Activated naive CD8-positive, alpha-beta T cell treated with anti-CD3 and anti-CD28 coated beads, Interleukin-2, amount 50 U/mL, for 24 hours (primary cell): Measurements from ENCODE around the gene APPL2.
"Not testable (repeated sequence)": the region's sequence is repeated elsewhere in the genome, so short reads cannot be mapped to it uniquely, and the experiment has no call there.

Experiments used
- ATAC-seq: fragments of 150-1000 bp; cut with Tn5 transposase; one replicate; pipeline ENCODE4 v1.10.0; 2021
- DNase-seq: peaks from one replicate; pipeline ENCODE4 v3.0.0; 2021
- H3K27ac Mint-ChIP-seq: one replicate; pipeline ENCODE4 v1.8.0; 2021; ENCODE audit warnings: mild to moderate bottlenecking, mixed read lengths
- H3K27me3 Mint-ChIP-seq: one replicate; pipeline ENCODE4 v1.8.0; 2021; ENCODE audit warnings: mixed read lengths
- H3K36me3 Mint-ChIP-seq: one replicate; pipeline ENCODE4 v1.8.0; 2021; ENCODE audit warnings: low read depth, mixed read lengths
- H3K4me1 Mint-ChIP-seq: one replicate; pipeline ENCODE4 v1.8.0; 2021; ENCODE audit warnings: mixed read lengths
- H3K4me3 Mint-ChIP-seq: one replicate; pipeline ENCODE4 v1.8.0; 2021; ENCODE audit warnings: mild to moderate bottlenecking, moderate library complexity, mixed read lengths
- H3K9me3 Mint-ChIP-seq: one replicate; pipeline ENCODE4 v1.8.0; 2021; ENCODE audit warnings: mixed read lengths

The APPL2 gene

DNA sequence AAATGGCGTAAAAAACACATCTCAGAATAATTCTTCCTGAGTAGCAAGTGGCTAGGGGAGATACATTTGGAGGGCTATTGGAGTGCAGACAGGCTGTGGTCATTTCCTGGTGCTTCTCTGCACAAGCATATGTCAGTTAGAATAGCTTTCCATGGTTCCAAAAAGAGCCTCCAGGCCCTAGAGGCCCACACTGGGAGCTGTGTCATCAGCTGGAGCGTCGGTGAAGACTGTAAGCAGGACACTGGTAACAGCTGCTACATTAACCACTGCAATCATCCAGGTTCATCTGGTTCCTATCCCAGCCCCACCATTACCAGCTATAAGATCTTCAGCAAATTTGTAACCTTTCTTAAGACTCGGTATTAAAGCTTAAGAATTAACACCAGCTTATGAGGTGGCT is 31.7 kb upstream of the APPL2 start:
- Mint-ChIP-seq H3K4me3 (no peak overlapping the region), H3K36me3 (no peaks in the 10 kb centered on the region), H3K4me1 (no peaks in the 10 kb centered on the region), H3K27ac (no peak overlapping the region), H3K9me3 (no peaks in the 10 kb centered on the region), H3K27me3 (peaks cover 5% of the 10 kb centered on the region)
- ATAC-seq, result no peak
- no peak for DNase-seq

DNA sequence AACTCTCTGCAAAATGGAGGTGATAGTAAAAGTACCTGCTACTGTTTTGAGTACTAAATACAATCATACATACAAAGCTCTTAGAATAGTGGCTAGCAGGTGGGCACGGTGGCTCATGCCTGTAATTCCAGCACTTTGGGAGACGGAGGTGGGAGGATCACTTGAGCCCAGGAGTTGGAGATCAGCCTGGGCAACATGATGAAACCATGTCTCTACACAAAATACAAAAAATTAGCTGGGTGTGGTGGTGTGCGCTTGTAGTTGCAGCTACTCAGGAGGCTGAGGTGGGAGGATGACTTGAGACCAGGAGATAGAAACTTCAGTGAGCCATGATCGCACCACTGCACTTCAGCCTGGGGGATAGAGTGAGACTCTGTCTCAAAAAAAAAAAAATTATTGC is 28.8 kb upstream of the APPL2 start:
- ATAC-seq, result no peak
- H3K36me3 Mint-ChIP-seq, result no peaks in the 10 kb centered on the region
- peaks cover 7% of the 10 kb centered on the region for H3K27me3 Mint-ChIP-seq

DNA sequence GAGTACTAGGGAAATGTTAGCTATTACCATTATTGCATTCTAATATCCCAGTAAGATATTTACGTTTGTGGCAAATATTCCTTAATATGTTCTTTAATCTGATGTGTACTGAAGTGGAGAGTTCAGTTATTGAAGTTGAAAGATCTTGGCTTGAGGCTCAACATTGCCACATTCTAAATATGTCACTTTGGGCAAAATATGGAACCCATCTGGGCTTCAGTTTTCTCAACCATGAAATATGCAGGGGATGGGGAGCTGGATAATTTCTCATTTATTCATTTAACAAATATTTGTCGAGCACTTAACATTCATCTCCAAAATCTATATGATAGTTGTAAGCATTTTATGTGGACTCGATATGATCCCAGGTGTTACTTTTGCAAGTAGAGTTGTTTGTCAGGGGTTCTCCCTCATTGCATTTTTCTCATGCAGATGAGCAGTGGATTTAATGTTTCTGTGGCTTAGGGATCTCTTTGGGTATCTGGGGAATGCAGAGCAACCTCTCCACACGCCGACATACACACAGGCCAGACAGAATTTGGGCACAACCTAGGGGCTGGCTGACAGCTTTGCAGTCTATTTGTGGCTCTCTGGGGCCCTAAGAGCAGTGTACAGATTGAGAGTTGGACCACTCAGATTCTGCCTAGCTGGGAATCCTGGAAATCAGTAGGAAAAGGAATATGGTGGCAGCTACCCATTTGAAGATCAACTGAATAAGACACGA is 26.6 kb upstream of the APPL2 start:
- no peak overlapping the region for H3K27ac Mint-ChIP-seq
- DNase-seq (no peak), ATAC-seq (no peak)
- H3K27me3 Mint-ChIP-seq, result peaks cover 7% of the 10 kb centered on the region
- H3K9me3 Mint-ChIP-seq, result no peaks in the 10 kb centered on the region
- H3K36me3 Mint-ChIP-seq, result no peaks in the 10 kb centered on the region
- H3K4me1 Mint-ChIP-seq, result no peaks in the 10 kb centered on the region
- H3K4me3 Mint-ChIP-seq, result no peak overlapping the region

More for the DNA sequence above, 28.8 kb upstream of the APPL2 start:
- H3K27ac Mint-ChIP-seq, result no peak overlapping the region
- H3K9me3 Mint-ChIP-seq, result no peaks in the 10 kb centered on the region
- H3K4me3 Mint-ChIP-seq, result no peak overlapping the region
- H3K4me1 Mint-ChIP-seq, result no peaks in the 10 kb centered on the region
- no peak for DNase-seq

DNA sequence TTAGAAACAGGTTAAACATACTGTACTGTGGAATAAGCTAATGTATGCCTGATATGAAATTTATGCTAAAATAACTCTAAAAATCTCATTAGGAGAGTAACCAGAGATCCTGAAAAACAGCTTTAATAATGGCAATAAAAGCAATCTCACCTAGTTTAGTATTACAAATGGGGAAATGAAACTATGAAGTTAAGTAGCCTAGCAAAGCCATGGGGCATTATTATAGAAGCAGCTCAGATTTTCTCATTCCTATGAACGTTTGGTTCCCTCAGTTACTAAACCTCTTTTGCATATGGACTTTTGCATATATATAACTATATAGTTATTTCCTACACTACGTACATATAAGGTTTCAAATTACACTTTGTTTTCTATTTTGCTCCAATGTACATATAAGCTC is 25.0 kb upstream of the APPL2 start:
- H3K27me3 Mint-ChIP-seq, result peaks cover 7% of the 10 kb centered on the region
- H3K27ac Mint-ChIP-seq, result no peak overlapping the region
- H3K4me3 Mint-ChIP-seq, result no peak overlapping the region
- no peaks in the 10 kb centered on the region for H3K9me3 Mint-ChIP-seq
- H3K36me3 Mint-ChIP-seq, result no peaks in the 10 kb centered on the region
- ATAC-seq (no peak), DNase-seq (no peak)
- peaks cover 4% of the 10 kb centered on the region for H3K4me1 Mint-ChIP-seq

DNA sequence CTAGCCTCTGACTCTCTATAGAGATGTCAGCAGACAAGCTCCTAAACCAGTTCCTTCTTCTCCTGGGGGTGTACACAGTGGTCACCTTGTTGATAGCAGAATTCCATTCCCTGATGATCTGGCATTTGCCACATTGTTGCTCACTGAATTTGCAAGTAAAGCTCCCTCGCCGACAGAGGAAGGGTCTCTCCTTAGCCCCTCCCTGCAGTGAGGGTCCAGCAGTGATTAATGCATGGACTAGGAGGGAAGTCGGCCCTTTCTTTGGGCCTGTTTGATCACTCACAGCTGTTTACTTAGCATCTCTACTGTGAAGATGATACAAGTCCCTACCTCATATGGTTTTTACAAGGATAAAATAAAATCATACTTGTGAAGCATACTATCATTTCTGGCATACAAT is 23.3 kb upstream of the APPL2 start:
- Mint-ChIP-seq H3K27ac (no peak overlapping the region), H3K4me1 (peaks cover 7% of the 10 kb centered on the region), H3K27me3 (peaks cover 7% of the 10 kb centered on the region), H3K4me3 (no peak overlapping the region), H3K9me3 (no peaks in the 10 kb centered on the region), H3K36me3 (no peaks in the 10 kb centered on the region)
- DNase-seq, result no peak
- ATAC-seq, result no peak

DNA sequence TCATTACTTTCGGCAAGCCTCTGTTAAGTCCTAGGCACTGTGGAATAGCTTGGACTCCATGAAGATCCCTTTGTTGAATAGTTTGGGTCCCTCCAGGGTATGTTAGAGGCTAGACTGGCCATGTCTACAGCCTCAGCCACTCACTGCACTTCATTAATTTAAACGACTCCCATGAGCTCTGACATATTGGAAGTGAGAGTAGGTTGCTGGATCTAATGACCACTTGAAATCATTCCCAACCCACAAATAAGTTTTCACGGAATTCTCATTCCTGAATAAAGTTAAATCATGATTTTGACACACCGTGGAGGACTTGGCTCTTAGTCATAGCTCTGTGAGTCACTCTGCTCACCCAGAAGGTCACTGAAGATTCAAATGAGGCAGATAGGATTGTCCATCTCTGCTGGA is 21.4 kb upstream of the APPL2 start:
- peaks cover 7% of the 10 kb centered on the region for H3K4me1 Mint-ChIP-seq
- DNase-seq (no peak), ATAC-seq (no peak)
- H3K27me3 Mint-ChIP-seq, result peaks cover 3% of the 10 kb centered on the region
- no peaks in the 10 kb centered on the region for H3K9me3 Mint-ChIP-seq
- no peak overlapping the region for H3K27ac Mint-ChIP-seq
- no peak overlapping the region for H3K4me3 Mint-ChIP-seq
- no peaks in the 10 kb centered on the region for H3K36me3 Mint-ChIP-seq

DNA sequence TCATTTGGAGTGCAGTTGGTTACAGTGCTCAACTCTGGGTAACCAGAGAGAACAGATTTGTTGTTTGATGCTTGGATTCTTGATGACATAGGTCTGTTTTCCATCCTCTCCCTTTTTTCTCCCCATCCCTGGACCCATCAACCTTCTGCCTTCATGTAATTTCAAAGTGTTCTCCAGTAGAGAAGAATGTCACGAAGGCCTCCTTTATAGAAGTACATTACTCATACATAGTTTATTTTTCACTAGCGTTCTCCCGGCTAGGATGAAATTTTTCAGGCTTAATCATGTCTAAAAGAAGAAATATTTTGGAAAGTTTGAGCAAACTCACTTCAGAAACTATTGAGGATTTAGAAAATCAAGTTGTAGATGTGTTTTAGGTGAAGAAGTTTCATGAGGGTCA is 20.9 kb upstream of the APPL2 start:
- no peaks in the 10 kb centered on the region for H3K27me3 Mint-ChIP-seq
- H3K27ac Mint-ChIP-seq, result no peak overlapping the region
- DNase-seq (no peak), ATAC-seq (no peak)
- no peak overlapping the region for H3K4me3 Mint-ChIP-seq
- H3K4me1 Mint-ChIP-seq, result peaks cover 7% of the 10 kb centered on the region
- no peaks in the 10 kb centered on the region for H3K36me3 Mint-ChIP-seq
- H3K9me3 Mint-ChIP-seq, result no peaks in the 10 kb centered on the region

DNA sequence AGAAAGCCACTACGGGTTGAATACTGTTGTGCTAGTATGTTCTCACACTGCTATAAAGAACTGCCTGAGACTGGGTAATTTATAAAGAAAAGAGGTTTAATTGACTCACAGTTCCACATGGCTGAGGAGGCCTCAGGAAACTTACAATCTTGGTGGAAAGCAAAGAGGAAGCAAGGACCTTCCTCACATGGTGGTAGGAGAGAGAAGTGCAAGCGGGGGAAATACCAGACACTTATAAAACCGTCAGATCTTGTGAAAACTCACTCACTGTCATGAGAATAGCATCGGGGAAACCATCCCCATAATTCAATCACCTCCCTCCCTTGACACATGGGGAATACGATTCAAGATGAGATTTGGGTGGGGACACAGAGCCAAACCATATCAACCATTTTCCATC is 20.5 kb upstream of the APPL2 start:
- not testable (repeated sequence) for H3K27me3 Mint-ChIP-seq, H3K4me1 Mint-ChIP-seq, DNase-seq, H3K36me3 Mint-ChIP-seq, H3K4me3 Mint-ChIP-seq, H3K9me3 Mint-ChIP-seq, ATAC-seq, H3K27ac Mint-ChIP-seq

DNA sequence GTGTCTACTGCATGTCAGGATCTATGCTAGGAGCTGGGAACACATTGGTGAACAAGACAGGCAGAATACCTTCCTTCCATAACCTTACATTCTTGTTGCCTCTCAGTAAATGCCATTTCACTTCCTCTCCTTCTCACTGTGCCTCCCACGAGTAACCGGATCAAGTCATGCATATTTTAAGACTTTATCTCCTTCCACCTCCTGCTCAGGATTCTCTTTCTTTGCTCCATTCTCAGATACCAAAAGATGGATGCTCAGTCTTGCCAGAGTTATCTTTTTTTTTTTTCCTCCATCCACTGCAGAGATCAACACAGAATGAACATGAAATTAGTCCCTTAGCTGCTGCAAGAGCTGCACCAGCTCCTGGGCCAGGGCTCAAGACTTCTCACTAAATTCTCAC is 20.0 kb upstream of the APPL2 start:
- ATAC-seq, result no peak
- DNase-seq, result no peak
- H3K4me1 Mint-ChIP-seq, result peaks cover 7% of the 10 kb centered on the region
- no peak overlapping the region for H3K27ac Mint-ChIP-seq
- no peak overlapping the region for H3K4me3 Mint-ChIP-seq
- no peaks in the 10 kb centered on the region for H3K9me3 Mint-ChIP-seq
- H3K27me3 Mint-ChIP-seq, result no peaks in the 10 kb centered on the region
- no peaks in the 10 kb centered on the region for H3K36me3 Mint-ChIP-seq

DNA sequence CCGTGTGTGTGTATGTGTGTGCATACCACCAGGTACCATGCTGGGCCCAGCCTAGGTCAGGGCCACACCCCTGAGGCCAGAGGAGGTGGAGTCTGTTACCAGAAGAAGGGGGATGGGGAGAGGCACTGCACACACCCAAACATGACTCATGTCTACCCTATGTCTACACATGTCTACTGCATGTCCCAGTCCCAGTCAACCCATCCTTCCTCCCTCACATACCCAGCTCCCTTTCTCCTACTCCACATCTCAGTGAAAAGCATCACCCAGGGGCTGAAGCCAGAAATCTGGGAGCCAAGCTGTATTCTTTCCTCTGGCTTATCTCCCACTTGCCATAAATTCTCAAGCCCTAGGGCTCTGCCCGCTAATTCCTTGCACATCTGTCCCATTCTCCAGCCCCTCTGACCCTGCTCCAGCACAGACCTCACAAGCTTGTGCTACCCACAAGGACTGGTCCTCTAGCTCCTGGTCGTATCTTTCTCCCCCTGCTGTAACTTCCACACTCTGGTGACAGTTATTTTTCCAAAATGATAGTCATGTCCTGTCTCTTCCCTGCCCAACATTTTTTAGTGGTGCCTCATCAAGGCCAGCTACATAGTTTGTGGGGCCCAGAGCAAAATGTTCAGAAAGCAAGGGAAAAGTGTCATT is 18.0 kb upstream of the APPL2 start:
- no peak for DNase-seq
- ATAC-seq, result peak; percentile 63
- no peaks in the 10 kb centered on the region for H3K9me3 Mint-ChIP-seq
- no peaks in the 10 kb centered on the region for H3K27me3 Mint-ChIP-seq
- H3K4me3 Mint-ChIP-seq, result no peak overlapping the region
- H3K27ac Mint-ChIP-seq, result no peak overlapping the region
- H3K4me1 Mint-ChIP-seq, result peaks cover 7% of the 10 kb centered on the region
- no peaks in the 10 kb centered on the region for H3K36me3 Mint-ChIP-seq

DNA sequence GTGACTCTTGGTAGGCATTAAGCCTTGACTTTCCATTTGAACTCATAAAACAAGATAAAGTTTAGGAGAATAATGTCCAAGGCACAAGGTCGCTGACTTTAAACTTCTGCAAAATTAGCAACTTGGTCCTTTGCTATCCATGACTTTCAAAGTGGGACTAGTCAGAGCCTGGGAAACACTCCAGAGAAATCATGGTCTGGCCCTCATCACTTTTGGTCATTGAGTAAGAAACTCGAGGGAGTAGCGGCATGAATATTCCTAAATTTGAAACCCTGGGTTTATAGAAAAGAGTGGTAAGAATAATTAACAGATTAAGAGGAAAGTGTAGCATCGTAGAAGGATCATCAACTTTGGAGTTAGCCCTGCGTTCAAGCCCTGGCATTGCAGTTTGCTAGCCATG is 16.9 kb upstream of the APPL2 start:
- H3K27ac Mint-ChIP-seq, result no peak overlapping the region

DNA sequence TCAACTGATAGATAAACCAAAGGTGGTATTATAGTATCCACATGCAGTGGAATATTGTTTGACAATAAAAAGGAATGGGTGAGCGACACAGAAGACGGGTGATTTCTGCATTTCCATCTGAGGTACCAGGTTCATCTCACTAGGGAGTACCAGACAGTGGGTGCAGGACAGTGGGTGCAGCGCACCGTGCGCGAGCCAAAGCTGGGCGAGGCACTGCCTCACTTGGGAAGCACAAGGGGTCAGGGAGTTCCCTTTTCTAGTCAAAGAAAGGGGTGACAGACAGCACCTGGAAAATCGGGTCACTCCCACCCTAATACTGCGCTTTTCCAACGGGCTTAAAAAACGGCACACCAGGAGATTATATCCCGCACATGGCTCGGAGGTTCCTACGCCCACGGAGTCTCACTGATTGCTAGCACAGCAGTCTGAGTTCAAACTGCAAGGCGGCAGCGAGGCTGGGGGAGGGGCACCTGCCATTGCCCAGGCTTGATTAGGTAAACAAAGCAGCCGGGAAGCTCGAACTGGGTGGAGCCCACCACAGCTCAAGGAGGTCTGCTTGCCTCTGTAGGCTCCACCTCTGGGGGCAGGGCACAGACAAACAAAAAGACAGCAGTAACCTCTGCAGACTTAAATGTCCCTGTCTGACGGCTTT is 9.9 kb upstream of the APPL2 start:
- not testable (repeated sequence) for H3K27me3 Mint-ChIP-seq, H3K27ac Mint-ChIP-seq, H3K4me1 Mint-ChIP-seq, H3K9me3 Mint-ChIP-seq, H3K36me3 Mint-ChIP-seq, DNase-seq, H3K4me3 Mint-ChIP-seq, ATAC-seq

More for the DNA sequence above, 16.9 kb upstream of the APPL2 start:
- Mint-ChIP-seq H3K4me3 (no peak overlapping the region), H3K4me1 (peaks cover 7% of the 10 kb centered on the region), H3K36me3 (no peaks in the 10 kb centered on the region), H3K27me3 (no peaks in the 10 kb centered on the region), H3K9me3 (no peaks in the 10 kb centered on the region)
- no peak for ATAC-seq
- DNase-seq, result no peak

DNA sequence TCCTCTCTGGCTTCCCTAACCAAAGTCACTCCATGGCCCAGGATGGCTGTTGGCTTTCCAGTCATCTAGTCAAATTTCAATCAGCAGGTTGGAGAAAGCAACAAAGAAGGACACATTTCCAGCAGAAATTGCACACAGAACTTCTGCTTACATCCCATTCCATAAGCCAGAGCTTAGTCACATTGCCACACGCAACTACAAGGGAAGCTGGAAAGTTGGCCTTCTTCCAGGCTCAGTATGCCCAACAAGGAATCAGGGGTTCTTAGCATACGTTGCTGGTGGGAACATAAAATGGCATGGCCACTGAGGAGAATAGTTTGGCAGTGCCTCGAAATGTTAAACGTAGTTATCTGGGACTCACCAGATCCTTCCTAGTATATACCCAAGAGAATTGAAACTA is 9.3 kb upstream of the APPL2 start:
- ATAC-seq (no peak), DNase-seq (no peak)
- peaks cover 6% of the 10 kb centered on the region for H3K27me3 Mint-ChIP-seq
- H3K4me3 Mint-ChIP-seq, result no peak overlapping the region
- no peaks in the 10 kb centered on the region for H3K4me1 Mint-ChIP-seq
- H3K36me3 Mint-ChIP-seq, result peaks cover 2% of the 10 kb centered on the region
- no peak overlapping the region for H3K27ac Mint-ChIP-seq
- no peaks in the 10 kb centered on the region for H3K9me3 Mint-ChIP-seq

DNA sequence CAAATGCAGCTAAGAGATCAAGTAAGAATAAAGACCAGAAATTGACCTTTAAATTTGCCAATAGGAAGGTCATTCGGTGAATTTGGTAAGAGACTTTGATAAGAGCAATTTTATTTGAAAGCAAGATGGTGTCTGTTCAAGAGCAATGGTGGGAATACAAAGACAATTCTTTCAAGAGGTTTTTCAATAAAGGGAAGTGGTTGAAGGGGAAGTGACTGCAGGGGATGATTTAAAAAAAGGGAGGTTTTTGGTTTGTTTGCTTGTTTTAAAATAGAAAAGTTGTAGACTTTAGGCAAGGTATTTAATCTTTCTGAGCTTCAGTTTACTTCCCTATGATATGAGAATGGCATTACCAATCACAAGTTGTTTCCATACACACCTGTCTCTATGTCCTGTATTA is 4.3 kb upstream of the APPL2 start:
- ATAC-seq (no peak), DNase-seq (no peak)
- Mint-ChIP-seq H3K4me3 (no peak overlapping the region), H3K4me1 (peaks cover 9% of the 10 kb centered on the region), H3K36me3 (no peaks in the 10 kb centered on the region), H3K9me3 (no peaks in the 10 kb centered on the region), H3K27me3 (peaks cover 2% of the 10 kb centered on the region), H3K27ac (no peak overlapping the region)

DNA sequence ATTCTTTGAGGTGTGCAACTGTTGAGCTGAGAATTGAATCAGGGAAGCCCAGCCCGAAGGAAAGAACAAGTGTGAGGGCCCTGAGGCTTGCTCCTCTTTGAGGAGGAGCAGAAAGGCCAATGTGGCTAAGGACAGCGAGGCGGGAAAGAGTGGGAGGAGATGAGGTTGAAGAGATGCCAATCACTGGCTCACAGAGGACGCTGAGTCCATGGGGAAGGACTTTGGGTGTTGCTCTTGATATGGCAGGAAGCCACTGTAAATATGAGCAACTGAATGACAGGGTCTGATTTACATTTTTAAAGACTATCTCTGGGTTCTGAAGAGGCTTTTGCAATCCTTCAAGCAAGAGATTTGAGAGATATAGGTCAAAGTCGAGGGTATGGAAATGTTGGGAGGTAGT is 3.3 kb upstream of the APPL2 start:
- Mint-ChIP-seq H3K4me3 (no peak overlapping the region), H3K4me1 (peaks cover 18% of the 10 kb centered on the region), H3K36me3 (no peaks in the 10 kb centered on the region), H3K9me3 (no peaks in the 10 kb centered on the region), H3K27ac (no peak overlapping the region), H3K27me3 (no peaks in the 10 kb centered on the region)
- ATAC-seq (no peak), DNase-seq (no peak)
